Stimulated activated CD8-positive, alpha-beta memory T cell treated with anti-CD3 and anti-CD28 coated beads, Interleukin-15, amount 100 ng/mL, for 24 hours (primary cell): Measurements from ENCODE around the gene SUN5.

ENCODE experiments used
- DNase-seq: peaks from one replicate; pipeline ENCODE4 v3.0.0-alpha.2; 2020; ENCODE audit warnings: low read depth

Gene SUN5

GRCh38 chr20:33014336-33015113 lies 10.3 kb upstream of the SUN5 start:
- no peak for DNase-seq

- DNase-seq: no peak
Observed at GRCh38 chr20:33013701-33014326, 9.6 kb upstream of the SUN5 start.

DNA sequence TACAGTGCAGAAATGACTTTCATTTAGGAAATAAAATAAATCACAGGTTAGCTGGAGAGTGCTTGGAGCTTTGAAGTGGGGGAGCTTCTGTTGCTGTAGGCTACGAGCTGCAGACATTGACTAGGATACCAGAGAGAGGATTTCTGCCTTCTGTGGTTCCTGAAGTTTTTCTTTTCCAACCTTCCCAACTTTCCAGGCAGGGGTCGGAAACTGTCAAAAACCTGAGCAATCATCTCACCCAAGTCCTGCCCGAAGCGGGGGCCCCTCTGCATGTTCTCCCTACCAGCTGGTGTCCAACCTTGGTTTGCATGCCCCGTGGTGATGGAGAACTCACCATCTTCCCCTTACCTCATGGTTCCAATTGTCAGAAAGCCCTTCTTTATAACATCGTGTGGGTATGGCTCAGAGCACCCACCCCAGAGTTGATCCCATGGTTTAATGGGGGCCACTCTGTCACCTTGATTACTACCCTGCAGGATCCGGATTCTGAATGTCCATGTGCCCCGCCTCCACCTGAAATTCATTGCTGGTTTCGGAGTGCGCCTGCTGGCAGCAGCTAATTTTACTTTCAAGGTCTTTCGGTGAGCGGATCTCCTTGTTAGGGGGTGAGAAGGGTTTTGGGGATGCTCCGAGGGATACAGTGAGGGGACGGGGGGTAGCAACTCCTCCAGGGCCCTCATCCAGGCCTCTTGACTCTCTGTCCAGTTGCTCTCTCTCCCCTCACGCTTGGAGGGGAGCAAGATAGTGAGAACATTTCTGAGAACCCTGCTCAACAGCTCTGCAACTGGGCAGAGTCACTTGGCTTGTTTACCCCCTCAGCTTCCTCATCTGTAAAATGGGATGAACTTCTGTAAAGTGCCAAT lies 8.3 kb upstream of the SUN5 start:
- DNase-seq: no peak

GRCh38 chr20:33010674-33011449 lies 6.6 kb upstream of the SUN5 start:
- no peak for DNase-seq

DNA sequence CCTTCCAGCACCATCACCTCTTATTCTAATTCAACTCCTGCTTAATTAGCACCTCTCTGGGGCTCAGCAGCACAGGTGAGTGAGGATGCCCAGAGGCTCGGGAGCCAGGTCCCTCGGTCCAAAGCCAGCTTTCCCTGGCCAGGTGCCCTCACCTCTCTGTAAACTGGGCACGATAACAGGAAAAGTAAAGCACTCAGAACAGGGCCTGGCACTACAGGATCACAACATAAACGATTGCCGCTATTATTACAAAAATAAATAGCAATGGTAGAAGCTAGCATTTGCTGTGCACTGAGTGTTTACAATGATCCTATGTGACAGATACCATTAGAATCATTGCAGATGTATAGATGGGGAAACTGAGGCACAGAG lies 5.9 kb upstream of the SUN5 start:
- DNase-seq: no peak

- DNase-seq: no peak
Observed at GRCh38 chr20:33009214-33010132, 5.2 kb upstream of the SUN5 start.

DNA sequence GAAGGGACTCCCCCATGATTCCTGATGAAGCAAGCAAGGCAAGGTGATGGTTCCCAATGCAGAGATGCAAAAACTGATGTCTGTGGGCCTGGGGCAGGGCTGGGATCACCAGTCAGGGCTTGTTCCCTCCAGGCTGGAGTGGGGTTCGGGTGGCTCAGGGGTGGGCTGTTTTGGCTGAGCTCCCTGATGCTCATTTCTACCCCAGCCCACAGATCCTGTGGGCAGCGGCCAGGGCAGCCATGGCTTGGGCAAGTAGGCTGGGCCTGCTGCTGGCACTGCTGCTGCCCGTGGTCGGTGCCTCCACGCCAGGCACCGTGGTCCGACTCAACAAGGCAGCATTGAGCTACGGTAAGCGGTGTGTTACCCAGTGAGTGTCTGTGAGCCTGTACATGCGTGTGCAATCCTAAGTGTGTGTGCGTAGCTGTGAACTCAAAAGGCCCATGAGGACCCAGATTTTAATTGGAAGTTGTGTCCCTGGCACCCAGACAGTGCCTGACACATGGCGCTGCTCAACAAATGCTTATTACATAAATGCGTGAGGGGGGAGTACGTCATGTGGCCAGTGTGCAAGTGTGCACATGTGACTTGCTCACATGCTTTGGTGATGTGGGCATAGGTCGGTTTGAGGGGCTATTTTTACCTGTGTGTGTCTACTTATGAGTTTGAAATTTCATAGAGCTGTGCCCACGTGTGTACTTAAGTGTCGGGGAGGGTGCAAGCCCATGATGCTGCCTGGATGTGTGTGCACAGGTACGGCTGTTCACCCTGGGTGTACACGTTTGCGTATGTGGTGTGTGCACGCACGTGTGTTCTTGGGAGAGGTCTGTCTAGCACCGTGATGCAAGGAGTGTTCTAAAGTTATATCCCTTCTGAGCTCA lies 4.3 kb upstream of the SUN5 start:
- DNase-seq: no peak

GRCh38 chr20:33007376-33008335 lies 3.4 kb upstream of the SUN5 start, which contains the start of gene BPIFB2:
TSS of gene BPIFB2 (plus strand) at chr20:33007704. CDS start at chr20:33008575, 871 bp downstream.
- no peak for DNase-seq

GRCh38 chr20:33006776-33007375 lies 2.6 kb upstream of the SUN5 start:
- no peak for DNase-seq

- no peak for DNase-seq
Observed at GRCh38 chr20:33005908-33006775, 1.9 kb upstream of the SUN5 start.

- no peak for DNase-seq
Observed at GRCh38 chr20:33005132-33005566, 916 bp upstream of the SUN5 start.

DNA sequence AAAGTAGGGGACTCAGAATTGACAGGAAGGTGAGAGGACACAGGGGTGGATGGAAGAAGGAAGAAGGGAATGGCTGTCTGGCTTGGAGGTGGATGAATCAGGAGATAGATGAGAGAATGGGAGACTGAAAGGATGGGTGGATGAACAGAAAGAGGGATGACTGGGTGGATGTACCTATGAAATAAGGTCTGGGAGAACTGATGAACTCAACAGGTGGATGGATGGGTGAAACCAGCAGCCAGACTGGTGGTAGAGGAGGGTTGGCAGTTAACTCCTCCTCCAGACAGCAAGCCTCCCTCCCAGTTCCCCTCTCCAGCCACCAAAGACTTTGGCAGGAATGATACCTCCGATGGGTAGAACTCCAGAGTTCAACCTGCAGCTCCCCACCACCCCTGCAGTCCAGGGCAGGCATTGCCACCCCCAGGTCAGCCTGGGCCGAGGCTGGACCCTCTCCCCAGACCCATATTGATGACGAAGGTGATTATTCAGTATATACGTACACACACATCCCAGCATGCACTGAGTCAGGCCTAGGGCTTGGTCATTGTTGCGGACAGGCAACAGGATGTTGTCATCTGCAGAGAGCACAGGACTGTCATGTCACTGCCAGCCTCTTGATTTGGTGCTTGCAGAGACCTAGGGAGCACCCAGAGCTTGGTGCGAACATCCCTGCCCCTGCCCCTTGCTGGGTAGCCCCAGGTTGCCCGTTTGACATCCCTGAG lies 2.0 kb downstream of the SUN5 start:
- no peak for DNase-seq

DNA sequence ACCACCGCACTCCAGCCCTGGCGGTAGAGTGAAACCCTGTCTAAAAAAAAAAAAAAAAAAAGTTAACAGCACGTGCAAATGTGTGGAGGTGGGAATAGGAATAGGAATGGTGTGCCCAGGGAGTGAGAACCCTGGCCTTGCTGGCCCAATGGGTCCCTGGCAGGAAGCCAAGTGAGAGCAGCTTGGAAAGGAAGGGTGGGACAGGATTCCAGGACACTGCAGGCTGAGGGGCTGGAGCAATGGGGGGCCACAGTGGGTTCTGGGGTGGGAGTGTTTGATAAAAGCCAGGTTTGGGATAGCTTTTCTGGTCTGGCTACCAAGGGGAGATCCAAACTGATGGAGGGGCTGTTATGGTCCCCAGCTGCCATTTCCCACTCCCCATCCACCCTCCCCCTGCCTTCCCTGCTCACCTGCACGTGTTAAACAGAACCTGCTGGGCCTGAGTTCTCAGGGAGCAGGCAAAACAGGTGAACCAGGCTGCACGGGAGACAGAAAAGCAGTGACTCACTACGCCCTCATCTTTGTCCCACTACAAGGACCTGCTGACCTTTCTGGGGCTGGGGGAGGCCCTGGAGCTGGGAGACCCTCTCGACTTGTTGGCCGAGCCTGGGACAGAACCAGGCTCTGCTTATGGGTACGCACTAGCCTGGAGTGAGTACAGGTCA lies 3.3 kb downstream of the SUN5 start:
- no peak for DNase-seq

DNA sequence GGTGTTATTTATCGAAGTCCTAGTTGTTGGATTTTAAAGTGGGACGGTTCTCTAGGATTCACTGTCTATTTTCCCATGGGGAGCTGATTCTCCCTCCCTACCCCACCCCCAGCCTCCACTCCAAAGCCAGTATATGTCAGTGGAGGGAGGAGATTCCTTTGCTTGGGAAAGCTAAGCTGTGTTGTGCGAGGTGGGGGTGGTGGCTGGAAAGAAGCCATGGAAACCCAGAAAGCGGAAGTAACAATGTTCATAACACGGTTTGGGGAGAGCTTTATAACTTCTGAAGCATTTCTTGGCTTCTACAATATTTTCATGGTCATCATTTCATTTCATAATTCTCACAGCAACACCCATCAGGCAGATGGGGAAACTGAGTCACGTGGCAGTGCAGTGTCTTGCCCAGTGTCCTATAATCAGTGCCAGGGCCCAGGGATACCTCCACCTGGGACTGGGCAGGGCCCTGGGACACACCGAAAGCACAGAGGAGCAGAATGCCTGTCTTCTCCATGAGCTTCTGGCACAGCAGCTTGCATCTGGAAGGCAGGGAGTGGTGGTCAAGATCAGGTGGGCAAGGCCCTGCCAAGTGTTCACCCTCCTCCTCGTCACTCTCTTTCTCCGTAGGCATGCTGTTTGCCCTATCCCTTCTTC lies 4.5 kb downstream of the SUN5 start:
- DNase-seq: no peak

- no peak for DNase-seq
Observed at GRCh38 chr20:32997431-32997830, 6.8 kb downstream of the SUN5 start.
